PC-3 (cell line): ENCODE measurements around the gene NDFIP2. TPM values are rescaled to one million over a fixed set of nuclear protein-coding genes. Genes with fewer than 3 reads are reported as not detected.

Source experiments
- ATAC-seq: fragments of 200-7000 bp; cut with Tn5 transposase; 2 replicates; pipeline ENCODE4 v1.9.1; 2020; ENCODE audit warnings: mild to moderate bottlenecking, moderate library complexity
- Bru-seq: library from RNA; stranded (reverse); fragments of 400-500 nt; gene quantifications from one replicate; lab custom pipeline; 2021; lab: Mats Ljungman, UMichigan
- BruChase-seq, 2 experiments: library from RNA; stranded (reverse); fragments of 400-500 nt; gene quantifications; one replicate each; lab custom pipeline; 2021; lab: Mats Ljungman, UMichigan
- BruUV-seq: library from RNA; stranded (reverse); fragments of 400-500 nt; replicated peaks from 2 replicates; lab custom pipeline; 2021; lab: Mats Ljungman, UMichigan
- CTCF ChIA-PET: fragments of 300-600 bp; sonication (Branson Sonifier 250); formaldehyde crosslinking; loops from one replicate; lab custom pipeline; 2022; ENCODE audit warnings: antibody characterized with exemption; lab: Charles Lee
- POLR2A ChIA-PET: fragments of 300-600 bp; sonication (Branson Sonifier 250); formaldehyde crosslinking; loops from one replicate; lab custom pipeline; 2022; ENCODE audit warnings: antibody characterized with exemption; ENCODE audit not compliant: unreplicated experiment; lab: Charles Lee
- DNase-seq: peaks from one replicate; pipeline ENCODE4 v3.0.0-alpha.2; 2015
- H2AFZ ChIP-seq: fragments of 300-600 bp; sonication (generic); 2 replicates; pipeline ENCODE4 v1.6.0; 2016; ENCODE audit warnings: antibody characterized with exemption, low read length
- H3F3A ChIP-seq: fragments of 300-600 bp; sonication (generic); one replicate; pipeline ENCODE4 v1.6.0; 2017; ENCODE audit warnings: antibody characterized with exemption, low read length, control low read depth, mild to moderate bottlenecking; ENCODE audit not compliant: unreplicated experiment
- H3K27ac ChIP-seq: fragments of 300-600 bp; sonication (generic); 2 replicates; pipeline ENCODE4 v1.5.1; 2016; ENCODE audit warnings: mild to moderate bottlenecking, low read length
- H3K27me3 ChIP-seq: fragments of 300-600 bp; sonication (generic); 2 replicates; pipeline ENCODE4 v1.6.1; 2016; ENCODE audit warnings: low read length, mixed read lengths
- H3K36me3 ChIP-seq: fragments of 300-600 bp; sonication (generic); 2 replicates; pipeline ENCODE4 v1.6.1; 2016; ENCODE audit warnings: low read depth, mixed run types, low read length, mixed read lengths
- H3K4me1 ChIP-seq: fragments of 300-600 bp; sonication (generic); 2 replicates; pipeline ENCODE4 v1.5.1; 2016; ENCODE audit warnings: low read length; ENCODE audit not compliant: insufficient read depth
- H3K4me2 ChIP-seq: fragments of 300-600 bp; sonication (generic); 2 replicates; pipeline ENCODE4 v1.6.0; 2016; ENCODE audit warnings: low read length
- H3K4me3 ChIP-seq: fragments of 300-600 bp; sonication (generic); 2 replicates; pipeline ENCODE4 v1.5.1; 2016; ENCODE audit warnings: mild to moderate bottlenecking, low read length, mixed read lengths
- H3K79me2 ChIP-seq: fragments of 300-600 bp; sonication (generic); 2 replicates; pipeline ENCODE4 v1.6.1; 2017; ENCODE audit warnings: low read length, mixed read lengths
- H3K9ac ChIP-seq: fragments of 300-600 bp; sonication (generic); 2 replicates; pipeline ENCODE4 v1.6.0; 2016; ENCODE audit warnings: mild to moderate bottlenecking, low read length
- H3K9me2 ChIP-seq: fragments of 300-600 bp; sonication (generic); replicated peaks from 2 replicates; pipeline ENCODE4 v1.6.1; 2016; ENCODE audit warnings: mixed run types, low read length, mixed read lengths
- H3K9me3 ChIP-seq: fragments of 300-600 bp; sonication (generic); 2 replicates; pipeline ENCODE4 v1.6.1; 2016; ENCODE audit warnings: low read length, mixed read lengths
- H4K20me1 ChIP-seq: fragments of 300-600 bp; sonication (generic); 2 replicates; pipeline ENCODE4 v1.6.1; 2016; ENCODE audit warnings: low read length, mixed read lengths
- CTCF ChIP-seq: fragments of 300-600 bp; sonication (generic); conservative IDR thresholded peaks from 2 replicates; pipeline ENCODE4 v1.5.1; 2017; ENCODE audit warnings: antibody characterized with exemption, low read depth, mild to moderate bottlenecking, low read length
- EZH2 ChIP-seq: fragments of 300-600 bp; sonication (generic); IDR thresholded peaks from one replicate; pipeline ENCODE4 v1.6.1; 2017; ENCODE audit warnings: antibody characterized with exemption, mild to moderate bottlenecking, low read length; ENCODE audit not compliant: unreplicated experiment
- EZH2phosphoT487 ChIP-seq: fragments of 300-600 bp; sonication (generic); IDR thresholded peaks from 2 replicates; pipeline ENCODE4 v1.6.1; 2018; ENCODE audit warnings: mild to moderate bottlenecking, antibody characterized with exemption, low read length, borderline replicate concordance
- intact Hi-C: fragments of 100-400 bp; cut with micrococcal nuclease; formaldehyde crosslinking; loops from 2 replicates; pipeline ENCODE4 v1.9.0; 2023
- long read RNA-seq: library from polyadenylated mRNA; unstranded; transcript quantifications from one replicate; pipeline ENCODE4 v2.0.0, GENCODE V29; 2021; ENCODE audit not compliant: unreplicated experiment
- total RNA-seq: library from RNA; depleted of rRNA; stranded (reverse); fragments of >200 nt; gene quantifications from 2 replicates; pipeline ENCODE4 v1.2.3, GENCODE V29; 2014; rRNA removed

NDFIP2 gene
- total RNA-seq (17.9 and 19.5 TPM in 2 replicates), Bru-seq, nascent RNA (percentile 81 among the genes with signal in this experiment), BruChase-seq, experiment 1, labeled RNA remaining after a 6-hour chase (percentile 68 among the genes with signal in this experiment), BruChase-seq, experiment 2, labeled RNA remaining after a 2-hour chase (percentile 73 among the genes with signal in this experiment)
- long read RNA-seq, full-length matches to known transcripts = 121 of 134 reads
- long read RNA-seq, partial matches to known transcripts = 4 of 134 reads
- long read RNA-seq, other reads (novel, unspliced or antisense) = 9 of 134 reads

GRCh38 chr13:79480954-79481684 is at the start of gene NDFIP2:
NDFIP2 (plus strand) TSS chr13:79481155; CDS start chr13:79481204, 49 bp downstream.
- H3K4me2 ChIP-seq = peak within 1 kb of the TSS; percentile 92
- H3K9ac ChIP-seq = peak within 1 kb of the TSS; percentile 86
- no peaks in the 10 kb centered on the region for H3K36me3 ChIP-seq
- intact Hi-C loops = loop anchor here (1.0 to 2.0 kb wide), 2 partner anchors 10 to 46 kb away; no protein-coding TSS in a partner anchor
- H3K4me1 ChIP-seq = peaks cover 34% of the 10 kb centered on the region
- H3K9me3 ChIP-seq = no peaks in the 10 kb centered on the region
- H3K9me2 ChIP-seq = no peaks in the 10 kb centered on the region
- no peak for TF ChIP-seq EZH2
- peak within 1 kb of the TSS; percentile 84 for H2AFZ ChIP-seq
- ATAC-seq (peak; percentile 85), DNase-seq (peak; percentile 87)
- no TSS peak for BruUV-seq
- no peaks in the 10 kb centered on the region for H3K27me3 ChIP-seq
- ChIA-PET POLR2A (interaction anchor here (0.5 to 1.0 kb wide), 9 partner anchors 11 to 506 kb away, joined by 3 to 15 read pairs (median 5); no protein-coding TSS in a partner anchor), CTCF (interaction anchor here (0.6 to 1.1 kb wide), 3 partner anchors 17 to 58 kb away, joined by 3 to 10 read pairs (median 3); no protein-coding TSS in a partner anchor)
- peak within 1 kb of the TSS; percentile 98 for H3K4me3 ChIP-seq
- peaks cover 44% of the 10 kb centered on the region for H3K79me2 ChIP-seq
- peaks cover 14% of the 10 kb centered on the region for H4K20me1 ChIP-seq
- peak within 1 kb of the TSS; percentile 66 for H3K27ac ChIP-seq
- no peaks in the 10 kb centered on the region for H3F3A ChIP-seq

- intact Hi-C loops = no loop called here
- no peak overlapping the region for H3K27ac ChIP-seq
- POLR2A ChIA-PET = no interaction called here
These were observed 48.9 kb upstream of the NDFIP2 start for GRCh38 chr13:79432086-79432485.

More at GRCh38 chr13:79432086-79432485, 48.9 kb upstream of the NDFIP2 start:
- TF ChIP-seq CTCF = no peak
- TF ChIP-seq EZH2phosphoT487 = no peak
- no peak for TF ChIP-seq EZH2
- H3K4me1 ChIP-seq = peaks cover 11% of the 10 kb centered on the region
- H3K36me3 ChIP-seq = no peaks in the 10 kb centered on the region
- BruUV-seq = no TSS peak
- H3K27me3 ChIP-seq = no peaks in the 10 kb centered on the region
- CTCF ChIA-PET = no interaction called here
- no peak overlapping the region for H3K4me2 ChIP-seq
- ATAC-seq = no peak
- no peak overlapping the region for H3K4me3 ChIP-seq
- H4K20me1 ChIP-seq = no peaks in the 10 kb centered on the region
- H3F3A ChIP-seq = no peaks in the 10 kb centered on the region
- H2AFZ ChIP-seq = no peak overlapping the region
- H3K9ac ChIP-seq = no peak overlapping the region
- no peak for DNase-seq
- no peaks in the 10 kb centered on the region for H3K9me2 ChIP-seq
- no peaks in the 10 kb centered on the region for H3K9me3 ChIP-seq
- H3K79me2 ChIP-seq = no peaks in the 10 kb centered on the region
